B cell (primary cell): ENCODE measurements around the gene UTS2R.

ENCODE experiments used
- CTCF ChIP-seq: fragments of 200-600 bp; IDR thresholded peaks from one replicate; pipeline ENCODE4 v1.8.0; 2022; ENCODE audit warnings: antibody characterized with exemption, mild to moderate bottlenecking
- EZH2 ChIP-seq: IDR thresholded peaks from 2 replicates; pipeline ENCODE4 v1.6.1; 2012; ENCODE audit warnings: borderline replicate concordance, low read depth, mild to moderate bottlenecking, moderate library complexity, low read length; ENCODE audit not compliant: insufficient read depth, poor library complexity, severe bottlenecking

- TF ChIP-seq EZH2 = no peak
- TF ChIP-seq CTCF = no peak
These were observed 5.8 kb upstream of the UTS2R start for GRCh38 chr17:82365606-82366295.
